AG04450 (cell line): ENCODE results near the gene CCDC30. TPM values are rescaled to one million over a fixed set of nuclear protein-coding genes. Genes with fewer than 3 reads are reported as not detected.

Experiments
- CTCF ChIA-PET: fragments of 300-600, 350-600 bp; formaldehyde crosslinking; extraction: SDS; loops from one replicate; lab custom pipeline; 2022; ENCODE audit warnings: antibody characterized with exemption, inconsistent platforms; lab: Charles Lee
- POLR2A ChIA-PET: fragments of 350-600 bp; formaldehyde crosslinking; extraction: SDS; loops from one replicate; lab custom pipeline; 2021; ENCODE audit warnings: antibody characterized with exemption, inconsistent platforms; lab: Yijun Ruan, JAX
- DNase-seq: peaks from one replicate; pipeline ENCODE4 v3.0.0-alpha.2; 2011; ENCODE audit warnings: low read depth, low spot score
- H3K27ac ChIP-seq: one replicate; pipeline ENCODE4 v1.5.1; 2012; ENCODE audit warnings: low read depth, low read length, control low read depth
- H3K27me3 ChIP-seq: one replicate; pipeline ENCODE4 v1.6.0; 2012; ENCODE audit warnings: low read length; ENCODE audit not compliant: control insufficient read depth, insufficient read depth
- H3K4me3 ChIP-seq: 2 replicates; pipeline ENCODE4 v1.5.1; 2011; ENCODE audit warnings: mild to moderate bottlenecking, low read depth, low read length, control low read depth
- H3K9me3 ChIP-seq: 2 replicates; pipeline ENCODE4 v1.5.1; 2012; ENCODE audit warnings: low read length; ENCODE audit not compliant: control insufficient read depth, insufficient read depth
- CTCF ChIP-seq: IDR thresholded peaks from 2 replicates; pipeline ENCODE4 v1.5.1; 2011; ENCODE audit warnings: low read depth, low read length, control low read depth, inconsistent platforms
- polyA plus RNA-seq: library from polyadenylated mRNA; depleted of rRNA; stranded (reverse); fragments of >200 nt; gene quantifications from 2 replicates; pipeline ENCODE4 v1.2.3, GENCODE V29; 2011

The CCDC30 gene
- polyA plus RNA-seq, 1 experiment = 0.61 TPM

GRCh38 chr1:42587753-42588152, 124.7 kb downstream of the CCDC30 start:
- Histone ChIP-seq H3K27ac (no peak overlapping the region), H3K9me3 (peaks cover 3% of the 10 kb centered on the region; the same call in 1 of the 2 replicates), H3K4me3 (no peak overlapping the region), H3K27me3 (no peaks in the 10 kb centered on the region)
- no peak for TF ChIP-seq CTCF
- ChIA-PET CTCF (no interaction called here), POLR2A (no interaction called here)
- no peak for DNase-seq

GRCh38 chr1:42592811-42593210, 129.7 kb downstream of the CCDC30 start:
- Histone ChIP-seq H3K9me3 (no peaks in the 10 kb centered on the region), H3K27ac (no peak overlapping the region), H3K4me3 (no peak overlapping the region), H3K27me3 (no peaks in the 10 kb centered on the region)
- CTCF ChIA-PET = no interaction called here
- TF ChIP-seq CTCF = no peak
- POLR2A ChIA-PET = no interaction called here
- DNase-seq = no peak

GRCh38 chr1:42593486-42594100, 130.5 kb downstream of the CCDC30 start:
- Histone ChIP-seq H3K4me3 (no peak overlapping the region), H3K27ac (no peak overlapping the region), H3K9me3 (no peaks in the 10 kb centered on the region), H3K27me3 (no peaks in the 10 kb centered on the region)
- TF ChIP-seq CTCF = no peak
- CTCF ChIA-PET = no interaction called here
- DNase-seq = no peak
- POLR2A ChIA-PET = no interaction called here

GRCh38 chr1:42601472-42601871, 138.4 kb downstream of the CCDC30 start:
- H3K27ac ChIP-seq = no peak overlapping the region
- no peaks in the 10 kb centered on the region for H3K9me3 ChIP-seq
- ChIA-PET CTCF (no interaction called here), POLR2A (no interaction called here)
- no peak for DNase-seq
- no peak for TF ChIP-seq CTCF
- peaks cover 1% of the 10 kb centered on the region for H3K27me3 ChIP-seq
- H3K4me3 ChIP-seq = no peak overlapping the region

- TF ChIP-seq CTCF = no peak
- no peaks in the 10 kb centered on the region for H3K27me3 ChIP-seq
- no peaks in the 10 kb centered on the region; the same call in 1 of the 2 replicates for H3K9me3 ChIP-seq
- no peak for DNase-seq
- no peak overlapping the region for H3K27ac ChIP-seq
- CTCF ChIA-PET = no interaction called here
- POLR2A ChIA-PET = no interaction called here
- no peak overlapping the region for H3K4me3 ChIP-seq
Observed at GRCh38 chr1:42613803-42614131, 150.7 kb downstream of the CCDC30 start.
